Neural progenitor cell (in vitro differentiated cells): ENCODE measurements around the gene ATP6V0C. TPM values are rescaled to one million over a fixed set of nuclear protein-coding genes. Genes with fewer than 3 reads are reported as not detected.
A peak's percentile ranks its signal among the peaks of the same experiment; 100 is the strongest.

Experiments
- DNase-seq: peaks from one replicate; pipeline ENCODE4 v3.0.0-alpha.2; 2016; ENCODE audit warnings: low spot score
- H2AFZ ChIP-seq: fragments of 200-600 bp; sonication (generic); replicated peaks from 2 replicates; pipeline ENCODE4 v1.6.1; 2016; ENCODE audit warnings: antibody characterized with exemption
- H3F3A ChIP-seq: fragments of 200-600 bp; sonication (generic); 2 replicates; pipeline ENCODE4 v1.6.1; 2016; ENCODE audit warnings: antibody characterized with exemption, low read depth
- H3K27ac ChIP-seq: fragments of 200-600 bp; sonication (generic); 2 replicates; pipeline ENCODE4 v1.5.1; 2016; ENCODE audit warnings: mild to moderate bottlenecking
- H3K27me3 ChIP-seq: fragments of 200-600 bp; sonication (generic); 2 replicates; pipeline ENCODE4 v1.6.1; 2016; ENCODE audit warnings: mild to moderate bottlenecking, moderate library complexity
- H3K36me3 ChIP-seq: fragments of 200-600 bp; sonication (generic); 2 replicates; pipeline ENCODE4 v1.5.1; 2016
- H3K4me1 ChIP-seq: fragments of 200-600 bp; sonication (generic); 2 replicates; pipeline ENCODE4 v1.6.1; 2016; ENCODE audit warnings: mixed run types
- H3K4me2 ChIP-seq: fragments of 200-600 bp; sonication (generic); 2 replicates; pipeline ENCODE4 v1.6.1; 2016
- H3K4me3 ChIP-seq: fragments of 200-600 bp; sonication (generic); 2 replicates; pipeline ENCODE4 v1.5.1; 2016
- H3K79me2 ChIP-seq: fragments of 200-600 bp; sonication (generic); 2 replicates; pipeline ENCODE4 v1.6.1; 2016; ENCODE audit warnings: low read depth
- H3K9ac ChIP-seq: fragments of 200-600 bp; sonication (generic); 2 replicates; pipeline ENCODE4 v1.6.1; 2016
- H3K9me3 ChIP-seq: fragments of 200-600 bp; sonication (generic); 2 replicates; pipeline ENCODE4 v1.5.1; 2016; ENCODE audit warnings: low read depth
- H4K20me1 ChIP-seq: fragments of 200-600 bp; sonication (generic); 2 replicates; pipeline ENCODE4 v1.6.1; 2016; ENCODE audit warnings: low read depth
- H3K27ac Mint-ChIP-seq: 3 replicates; pipeline ENCODE4 v1.8.0; 2021; ENCODE audit warnings: mixed read lengths
- H3K27me3 Mint-ChIP-seq: 2 replicates; pipeline ENCODE4 v1.8.0; 2022; ENCODE audit warnings: low read depth, mild to moderate bottlenecking, inconsistent platforms, moderate library complexity, mixed read lengths; ENCODE audit not compliant: insufficient read depth
- H3K36me3 Mint-ChIP-seq: 3 replicates; pipeline ENCODE4 v1.8.0; 2021; ENCODE audit warnings: mixed read lengths
- H3K4me1 Mint-ChIP-seq: 3 replicates; pipeline ENCODE4 v1.8.0; 2021; ENCODE audit warnings: mixed read lengths
- H3K4me3 Mint-ChIP-seq: 3 replicates; pipeline ENCODE4 v1.8.0; 2021; ENCODE audit warnings: mild to moderate bottlenecking, moderate library complexity, mixed read lengths
- H3K9me3 Mint-ChIP-seq: 3 replicates; pipeline ENCODE4 v1.8.0; 2020; ENCODE audit warnings: mixed read lengths
- CTCF ChIP-seq: fragments of 200-600 bp; sonication (generic); IDR thresholded peaks from 2 replicates; pipeline ENCODE4 v1.5.1; 2017; ENCODE audit warnings: antibody characterized with exemption, mild to moderate bottlenecking
- EZH2 ChIP-seq: fragments of 200-600 bp; sonication (generic); IDR thresholded peaks from 2 replicates; pipeline ENCODE4 v1.6.1; 2017; ENCODE audit warnings: antibody characterized with exemption, mild to moderate bottlenecking, moderate library complexity
- EZH2phosphoT487 ChIP-seq: fragments of 200-600 bp; sonication (generic); IDR thresholded peaks from 2 replicates; pipeline ENCODE4 v1.6.1; 2017; ENCODE audit warnings: antibody characterized with exemption
- total RNA-seq: library from RNA; depleted of rRNA; stranded (reverse); fragments of >200 nt; gene quantifications from 2 replicates; pipeline ENCODE4 v1.2.3, GENCODE V29; 2015; ENCODE audit warnings: low replicate concordance

ATP6V0C gene
- total RNA-seq, 1 donor from 2014 or later = 11.6 TPM

- TF ChIP-seq EZH2phosphoT487 (no peak), CTCF (no peak), EZH2 (no peak)
Observed at GRCh38 chr16:2507052-2507659, 6.6 kb upstream of the ATP6V0C start.

GRCh38 chr16:2507665-2508064 lies 6.1 kb upstream of the ATP6V0C start:
- Histone ChIP-seq H2AFZ (no peak overlapping the region), H3F3A (peaks cover 3% of the 10 kb centered on the region), H3K4me3 (no peak overlapping the region), H3K4me1 (peaks cover 14% of the 10 kb centered on the region), H3K9ac (no peak overlapping the region), H3K36me3 (no peaks in the 10 kb centered on the region), H3K9me3 (no peaks in the 10 kb centered on the region), H3K79me2 (no peaks in the 10 kb centered on the region), H4K20me1 (no peaks in the 10 kb centered on the region), H3K27me3 (no peaks in the 10 kb centered on the region), H3K27ac (no peak overlapping the region), H3K4me2 (no peak overlapping the region)
- no peak for TF ChIP-seq CTCF
- no peak for TF ChIP-seq EZH2phosphoT487
- no peak for TF ChIP-seq EZH2
- H3K4me1 Mint-ChIP-seq = peaks cover 15% of the 10 kb centered on the region
- H3K36me3 Mint-ChIP-seq = no peaks in the 10 kb centered on the region
- H3K27ac Mint-ChIP-seq = no peak overlapping the region
- no peaks in the 10 kb centered on the region for H3K9me3 Mint-ChIP-seq
- no peak for DNase-seq
- peaks cover 13% of the 10 kb centered on the region for H3K27me3 Mint-ChIP-seq
- no peak overlapping the region for H3K4me3 Mint-ChIP-seq

More at GRCh38 chr16:2507052-2507659, 6.6 kb upstream of the ATP6V0C start:
- H3K36me3 Mint-ChIP-seq = no peaks in the 10 kb centered on the region
- H3K27ac Mint-ChIP-seq = no peak overlapping the region
- no peak overlapping the region for H3K4me3 ChIP-seq
- no peaks in the 10 kb centered on the region for H3K79me2 ChIP-seq
- H2AFZ ChIP-seq = no peak overlapping the region
- H3K27me3 Mint-ChIP-seq = peaks cover 10% of the 10 kb centered on the region
- no peak overlapping the region for H3K4me2 ChIP-seq
- peaks cover 10% of the 10 kb centered on the region for H3K4me1 Mint-ChIP-seq
- H3K9me3 Mint-ChIP-seq = no peaks in the 10 kb centered on the region
- H3K4me1 ChIP-seq = peaks cover 9% of the 10 kb centered on the region
- H4K20me1 ChIP-seq = no peaks in the 10 kb centered on the region
- DNase-seq = no peak
- H3K4me3 Mint-ChIP-seq = no peak overlapping the region
- no peaks in the 10 kb centered on the region for H3K9me3 ChIP-seq
- H3K9ac ChIP-seq = no peak overlapping the region
- no peaks in the 10 kb centered on the region for H3K36me3 ChIP-seq
- no peaks in the 10 kb centered on the region for H3K27me3 ChIP-seq
- no peak overlapping the region for H3K27ac ChIP-seq
- H3F3A ChIP-seq = no peaks in the 10 kb centered on the region

- H3K27me3 Mint-ChIP-seq = peaks cover 12% of the 10 kb centered on the region
- H3K27ac Mint-ChIP-seq = peak overlapping the region; percentile 16
- Histone ChIP-seq H3K4me2 (no peak overlapping the region), H3K9ac (no peak overlapping the region), H3K4me3 (no peak overlapping the region), H3K36me3 (no peaks in the 10 kb centered on the region), H2AFZ (no peak overlapping the region), H3F3A (peaks cover 11% of the 10 kb centered on the region), H4K20me1 (no peaks in the 10 kb centered on the region), H3K4me1 (peaks cover 20% of the 10 kb centered on the region), H3K9me3 (no peaks in the 10 kb centered on the region), H3K79me2 (peaks cover under 1% of the 10 kb centered on the region), H3K27ac (no peak overlapping the region), H3K27me3 (no peaks in the 10 kb centered on the region)
- H3K9me3 Mint-ChIP-seq = no peaks in the 10 kb centered on the region
- no peak for DNase-seq
- H3K36me3 Mint-ChIP-seq = no peaks in the 10 kb centered on the region
- no peak for TF ChIP-seq CTCF
- no peak for TF ChIP-seq EZH2
- no peak for TF ChIP-seq EZH2phosphoT487
- peak overlapping the region; percentile 81 for H3K4me3 Mint-ChIP-seq
- peaks cover 21% of the 10 kb centered on the region for H3K4me1 Mint-ChIP-seq
Observed at GRCh38 chr16:2508722-2509400, 4.9 kb upstream of the ATP6V0C start.
